Measurements from ENCODE around the gene SPOCK1. TPM values are rescaled to one million over a fixed set of nuclear protein-coding genes. Genes with fewer than 3 reads are reported as not detected.

The SPOCK1 gene
- total RNA-seq, 1 experiment from 2014 or later, result 10.9 TPM

GRCh38 chr5:137212471-137212870 is 286.7 kb downstream of the SPOCK1 start:
- no peak overlapping the region for H3K23ac ChIP-seq (ENCODE audit: insufficient read length, low read depth, low read length)
- no peak overlapping the region for H2BK12ac ChIP-seq (ENCODE audit: insufficient read length, low read depth, low read length)
- H3K4me1 Mint-ChIP-seq, result 0 out of 4 replicates have a peak, but pooled peaks cover 0 to 2% of the 10 kb centered on the region in 2 experiments
- no peak overlapping the region for H3K4me2 ChIP-seq (ENCODE audit: insufficient read depth, insufficient read length, low read length)
- H3K79me1 ChIP-seq (ENCODE audit: insufficient read depth, low read depth, low read length, poor library complexity, severe bottlenecking), result no peaks in the 10 kb centered on the region
- no peaks in the 10 kb centered on the region for H3K9me3 Mint-ChIP-seq
- H4K5ac ChIP-seq (ENCODE audit: insufficient read length, low read depth, low read length), result no peak overlapping the region
- H3T11ph ChIP-seq (ENCODE audit: low read length), result no peak overlapping the region
- no peaks in the 10 kb centered on the region for H3K79me2 ChIP-seq (ENCODE audit: insufficient read depth, low read length)
- no peak overlapping the region for H4K8ac ChIP-seq (replicated peaks; ENCODE audit: insufficient read length, low read depth, low read length)
- no peak overlapping the region for H2AFZ ChIP-seq (ENCODE audit: low read length)
- no peaks in the 10 kb centered on the region for H3K27me3 ChIP-seq (ENCODE audit: insufficient read depth, low read length)
- H3K36me3 Mint-ChIP-seq (ENCODE audit: insufficient read depth in 1 of 3, low read depth in 3 of 3), result no peaks in the 10 kb centered on the region
- H3K4me3 Mint-ChIP-seq, result no peak overlapping the region
- H2BK15ac ChIP-seq (ENCODE audit: low read depth, low read length), result no peak overlapping the region
- TF ChIP-seq, protein P1, sequence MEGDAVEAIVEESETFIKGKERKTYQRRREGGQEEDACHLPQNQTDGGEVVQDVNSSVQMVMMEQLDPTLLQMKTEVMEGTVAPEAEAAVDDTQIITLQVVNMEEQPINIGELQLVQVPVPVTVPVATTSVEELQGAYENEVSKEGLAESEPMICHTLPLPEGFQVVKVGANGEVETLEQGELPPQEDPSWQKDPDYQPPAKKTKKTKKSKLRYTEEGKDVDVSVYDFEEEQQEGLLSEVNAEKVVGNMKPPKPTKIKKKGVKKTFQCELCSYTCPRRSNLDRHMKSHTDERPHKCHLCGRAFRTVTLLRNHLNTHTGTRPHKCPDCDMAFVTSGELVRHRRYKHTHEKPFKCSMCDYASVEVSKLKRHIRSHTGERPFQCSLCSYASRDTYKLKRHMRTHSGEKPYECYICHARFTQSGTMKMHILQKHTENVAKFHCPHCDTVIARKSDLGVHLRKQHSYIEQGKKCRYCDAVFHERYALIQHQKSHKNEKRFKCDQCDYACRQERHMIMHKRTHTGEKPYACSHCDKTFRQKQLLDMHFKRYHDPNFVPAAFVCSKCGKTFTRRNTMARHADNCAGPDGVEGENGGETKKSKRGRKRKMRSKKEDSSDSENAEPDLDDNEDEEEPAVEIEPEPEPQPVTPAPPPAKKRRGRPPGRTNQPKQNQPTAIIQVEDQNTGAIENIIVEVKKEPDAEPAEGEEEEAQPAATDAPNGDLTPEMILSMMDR (conservative IDR thresholded peaks at IDR 0.05), result no peak
- H2BK120ac ChIP-seq (ENCODE audit: low read depth, low read length, poor library complexity, severe bottlenecking), result no peak overlapping the region
- H3K56ac ChIP-seq (ENCODE audit: insufficient read length, low read depth, low read length), result no peak overlapping the region
- no peaks in the 10 kb centered on the region for H3K27me3 Mint-ChIP-seq (ENCODE audit: low read depth)
- H4K20me1 ChIP-seq (ENCODE audit: control insufficient read depth, insufficient read depth, insufficient read length), result no peaks in the 10 kb centered on the region
- H2AK5ac ChIP-seq (ENCODE audit: insufficient read length, low read length), result no peak overlapping the region
- no peaks in the 10 kb centered on the region for H3K23me2 ChIP-seq (ENCODE audit: insufficient read length, low read depth, low read length, poor library complexity, severe bottlenecking)
- H3K18ac ChIP-seq (ENCODE audit: insufficient read length, low read depth, low read length), result no peak overlapping the region
- H2BK20ac ChIP-seq (ENCODE audit: low read depth, low read length, poor library complexity, severe bottlenecking), result no peak overlapping the region
- H3K9ac ChIP-seq (ENCODE audit: extremely low read depth, insufficient read length, low read length), result no peak overlapping the region
- H3K4me1 ChIP-seq (ENCODE audit: insufficient read depth, low read length), result no peaks in the 10 kb centered on the region
- H4K91ac ChIP-seq (ENCODE audit: insufficient read length, low read depth, low read length), result no peak overlapping the region
- H3K9me3 ChIP-seq (ENCODE audit: control insufficient read depth, low read depth, low read length), result no peaks in the 10 kb centered on the region
- no peak overlapping the region for H3K4ac ChIP-seq (ENCODE audit: low read depth, low read length)
- no peak for DNase-seq
- H2BK5ac ChIP-seq (ENCODE audit: insufficient read length, low read length), result no peak overlapping the region
- no peak overlapping the region for H3K27ac Mint-ChIP-seq
- H3K27ac ChIP-seq (ENCODE audit: insufficient read length, low read depth, low read length), result no peak overlapping the region
- H3K14ac ChIP-seq (ENCODE audit: insufficient read depth, low read length), result no peak overlapping the region
- no CpG with 5 or more reads among the region's 3 CpGs for WGBS (ENCODE audit: extremely low coverage, insufficient read length, low lambda C conversion rate)

Data from H9 (cell line).